ENCODE data around the gene PLA2G4E. TPM values are rescaled to one million over a fixed set of nuclear protein-coding genes. Genes with fewer than 3 reads are reported as not detected.

Gene PLA2G4E
- total and polyA plus RNA-seq, 9 of the 15 experiments (the other 6 are each of a cell fraction or from before 2014, with no cell fraction given), result 0.03 TPM; not detected in 8

DNA sequence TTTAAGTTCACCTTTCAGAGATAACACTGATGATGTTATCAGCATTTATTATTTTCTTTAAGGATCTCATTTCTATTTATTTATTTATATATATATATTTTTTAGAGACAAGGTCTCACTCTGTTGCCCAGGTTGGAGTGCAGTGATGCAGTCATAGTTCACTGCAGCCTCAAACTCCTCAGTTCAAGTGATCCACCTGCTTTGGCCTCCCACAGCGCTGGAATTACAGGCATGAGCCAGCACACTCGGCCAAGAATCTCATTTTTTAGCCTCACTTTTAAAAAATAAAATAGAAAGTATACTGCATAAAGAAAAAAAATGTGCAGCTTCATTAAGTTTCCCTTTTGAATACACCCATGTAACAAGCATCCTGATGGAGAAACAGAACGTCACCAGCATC, 37.9 kb upstream of the PLA2G4E start:
- WGBS (ENCODE audit: insufficient coverage, low coverage, missing lambda C conversion rate), result 0% methylated on average over 3 of the region's 3 CpGs
- peaks cover 17 to 50% of the 10 kb centered on the region in 2 experiments for H3K27me3 ChIP-seq (ENCODE audit: control insufficient read depth in 2 of 2, insufficient read depth in 2 of 2, low read length in 2 of 2)
- no peak for DNase-seq (ENCODE audit: extremely low read depth in 1 of 4, low spot score in 3 of 4)

More for the DNA sequence above, 37.9 kb upstream of the PLA2G4E start:
- H3K79me2 ChIP-seq (ENCODE audit: control insufficient read depth, insufficient read depth, low read length), result no peaks in the 10 kb centered on the region
- in situ Hi-C loops (cut with MboI), result loop anchor here (5.0 kb wide), 1 partner anchor 66 kb away; no protein-coding TSS in a partner anchor
- H2AFZ ChIP-seq (ENCODE audit: low read depth, low read length), result no peak overlapping the region
- no peaks in the 10 kb centered on the region for H3K9me3 ChIP-seq (replicated peaks; ENCODE audit: control insufficient read depth, insufficient read depth, low read depth, low read length)
- BruUV-seq (replicated peaks), result no TSS peak
- no peak for ATAC-seq
- intact Hi-C loops (cut with micrococcal nuclease), result no loop called here
- no peak overlapping the region for H3K27ac ChIP-seq (ENCODE audit: extremely low read depth, low read depth, low read length)
- TF ChIP-seq, protein P1, sequence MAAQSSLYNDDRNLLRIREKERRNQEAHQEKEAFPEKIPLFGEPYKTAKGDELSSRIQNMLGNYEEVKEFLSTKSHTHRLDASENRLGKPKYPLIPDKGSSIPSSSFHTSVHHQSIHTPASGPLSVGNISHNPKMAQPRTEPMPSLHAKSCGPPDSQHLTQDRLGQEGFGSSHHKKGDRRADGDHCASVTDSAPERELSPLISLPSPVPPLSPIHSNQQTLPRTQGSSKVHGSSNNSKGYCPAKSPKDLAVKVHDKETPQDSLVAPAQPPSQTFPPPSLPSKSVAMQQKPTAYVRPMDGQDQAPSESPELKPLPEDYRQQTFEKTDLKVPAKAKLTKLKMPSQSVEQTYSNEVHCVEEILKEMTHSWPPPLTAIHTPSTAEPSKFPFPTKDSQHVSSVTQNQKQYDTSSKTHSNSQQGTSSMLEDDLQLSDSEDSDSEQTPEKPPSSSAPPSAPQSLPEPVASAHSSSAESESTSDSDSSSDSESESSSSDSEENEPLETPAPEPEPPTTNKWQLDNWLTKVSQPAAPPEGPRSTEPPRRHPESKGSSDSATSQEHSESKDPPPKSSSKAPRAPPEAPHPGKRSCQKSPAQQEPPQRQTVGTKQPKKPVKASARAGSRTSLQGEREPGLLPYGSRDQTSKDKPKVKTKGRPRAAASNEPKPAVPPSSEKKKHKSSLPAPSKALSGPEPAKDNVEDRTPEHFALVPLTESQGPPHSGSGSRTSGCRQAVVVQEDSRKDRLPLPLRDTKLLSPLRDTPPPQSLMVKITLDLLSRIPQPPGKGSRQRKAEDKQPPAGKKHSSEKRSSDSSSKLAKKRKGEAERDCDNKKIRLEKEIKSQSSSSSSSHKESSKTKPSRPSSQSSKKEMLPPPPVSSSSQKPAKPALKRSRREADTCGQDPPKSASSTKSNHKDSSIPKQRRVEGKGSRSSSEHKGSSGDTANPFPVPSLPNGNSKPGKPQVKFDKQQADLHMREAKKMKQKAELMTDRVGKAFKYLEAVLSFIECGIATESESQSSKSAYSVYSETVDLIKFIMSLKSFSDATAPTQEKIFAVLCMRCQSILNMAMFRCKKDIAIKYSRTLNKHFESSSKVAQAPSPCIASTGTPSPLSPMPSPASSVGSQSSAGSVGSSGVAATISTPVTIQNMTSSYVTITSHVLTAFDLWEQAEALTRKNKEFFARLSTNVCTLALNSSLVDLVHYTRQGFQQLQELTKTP (IDR thresholded peaks at IDR 0.05; ENCODE audit: low read depth in 1 of 2, partially characterized antibody in 2 of 2), result no peak
- TF ChIP-seq ZNF766 (CRISPR knock-in tag; conservative IDR thresholded peaks at IDR 0.05) (no peak), NBN (IDR thresholded peaks at IDR 0.05; ENCODE audit: low read depth) (no peak), EZH2 (IDR thresholded peaks at IDR 0.05; ENCODE audit: borderline replicate concordance, low read depth, low read length) (no peak), ZFPM2 (CRISPR knock-in tag; IDR thresholded peaks at IDR 0.05) (no peak), ELF4 (CRISPR knock-in tag; IDR thresholded peaks at IDR 0.05) (no peak), CXXC5 (CRISPR knock-in tag; IDR thresholded peaks at IDR 0.05) (no peak), POLR2G (IDR thresholded peaks at IDR 0.05; ENCODE audit: low read depth, low read length) (no peak), SMARCB1 (IDR thresholded peaks at IDR 0.05; ENCODE audit: insufficient read length, low read depth) (no peak)
- TF ChIP-seq, protein P2, sequence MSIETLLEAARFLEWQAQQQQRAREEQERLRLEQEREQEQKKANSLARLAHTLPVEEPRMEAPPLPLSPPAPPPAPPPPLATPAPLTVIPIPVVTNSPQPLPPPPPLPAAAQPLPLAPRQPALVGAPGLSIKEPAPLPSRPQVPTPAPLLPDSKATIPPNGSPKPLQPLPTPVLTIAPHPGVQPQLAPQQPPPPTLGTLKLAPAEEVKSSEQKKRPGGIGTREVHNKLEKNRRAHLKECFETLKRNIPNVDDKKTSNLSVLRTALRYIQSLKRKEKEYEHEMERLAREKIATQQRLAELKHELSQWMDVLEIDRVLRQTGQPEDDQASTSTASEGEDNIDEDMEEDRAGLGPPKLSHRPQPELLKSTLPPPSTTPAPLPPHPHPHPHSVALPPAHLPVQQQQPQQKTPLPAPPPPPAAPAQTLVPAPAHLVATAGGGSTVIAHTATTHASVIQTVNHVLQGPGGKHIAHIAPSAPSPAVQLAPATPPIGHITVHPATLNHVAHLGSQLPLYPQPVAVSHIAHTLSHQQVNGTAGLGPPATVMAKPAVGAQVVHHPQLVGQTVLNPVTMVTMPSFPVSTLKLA (conservative IDR thresholded peaks at IDR 0.05), result no peak
- no peak overlapping the region for H3K4me2 ChIP-seq (ENCODE audit: insufficient read depth, low read length)
- ChIA-PET POLR2A (no interaction called here), CTCF (ENCODE audit: low intra/inter-chr PET ratio) (interaction anchor here (5.6 kb wide), 1 partner anchor 69 kb away, joined by 71 read pairs; no protein-coding TSS in a partner anchor)
- peaks cover 4% of the 10 kb centered on the region; the same call in 1 of the 2 replicates for H4K20me1 ChIP-seq (replicated peaks; ENCODE audit: control insufficient read depth, insufficient read depth, low read length)
- FAIRE-seq, result no peak
- no peaks in the 10 kb centered on the region for H3K36me3 ChIP-seq (ENCODE audit: control insufficient read depth, insufficient read depth, low read length)
- no peak overlapping the region for H3K9ac ChIP-seq (ENCODE audit: insufficient read depth in 1 of 2, low read depth in 2 of 2, low read length in 2 of 2)
- H3K4me3 ChIP-seq, result no peak overlapping the region
- peaks cover 0 to 6% of the 10 kb centered on the region in 2 experiments; a peak in 3 of 5 replicates for H3K4me1 ChIP-seq (replicated peaks in 1 of 2; ENCODE audit: control insufficient read depth in 2 of 2, insufficient read depth in 2 of 2, low read length in 2 of 2)
- H3K9me1 ChIP-seq (ENCODE audit: control insufficient read depth, insufficient read depth, low read length), result no peaks in the 10 kb centered on the region
